GM23338 (cell line): Measurements from ENCODE around the gene CMIP. TPM values are rescaled to one million over a fixed set of nuclear protein-coding genes. Genes with fewer than 3 reads are reported as not detected.

Experiments
- ATAC-seq: fragments of 200-7000 bp; cut with Tn5 transposase; 3 replicates; pipeline ENCODE4 v1.9.1; 2020
- DNase-seq: peaks from one replicate; pipeline ENCODE4 v3.0.0-alpha.2; 2015; ENCODE audit warnings: low spot score
- H2AFZ ChIP-seq: fragments of 200-600 bp; sonication (generic); 2 replicates; pipeline ENCODE4 v1.8.0; 2016; ENCODE audit warnings: antibody characterized with exemption, mild to moderate bottlenecking, moderate library complexity
- H3F3A ChIP-seq: fragments of 200-600 bp; sonication (generic); replicated peaks from 2 replicates; pipeline ENCODE4 v1.8.0; 2017; ENCODE audit warnings: antibody characterized with exemption, mixed run types, low read depth
- H3K27ac ChIP-seq: fragments of 200-600 bp; sonication (generic); 2 replicates; pipeline ENCODE4 v1.6.1; 2016; ENCODE audit warnings: low read depth
- H3K27me3 ChIP-seq: fragments of 200-600 bp; sonication (generic); 2 replicates; pipeline ENCODE4 v1.8.0; 2016; ENCODE audit warnings: mild to moderate bottlenecking, mixed run types, moderate library complexity; ENCODE audit not compliant: insufficient read depth
- H3K36me3 ChIP-seq: fragments of 200-600 bp; sonication (generic); 2 replicates; pipeline ENCODE4 v1.8.0; 2016; ENCODE audit warnings: mild to moderate bottlenecking; ENCODE audit not compliant: insufficient read depth
- H3K4me1 ChIP-seq: fragments of 200-600 bp; sonication (generic); 2 replicates; pipeline ENCODE4 v1.8.0; 2016; ENCODE audit warnings: mild to moderate bottlenecking, moderate library complexity; ENCODE audit not compliant: insufficient read depth
- H3K4me2 ChIP-seq: fragments of 200-600 bp; sonication (generic); 2 replicates; pipeline ENCODE4 v1.7.1; 2017; ENCODE audit warnings: mixed run types
- H3K4me3 ChIP-seq: fragments of 200-600 bp; sonication (generic); 2 replicates; pipeline ENCODE4 v1.6.1; 2016; ENCODE audit warnings: mixed run types
- H3K79me2 ChIP-seq: fragments of 200-600 bp; sonication (generic); replicated peaks from 2 replicates; pipeline ENCODE4 v1.8.0; 2017; ENCODE audit warnings: mild to moderate bottlenecking; ENCODE audit not compliant: insufficient read depth
- H3K9me2 ChIP-seq: fragments of 200-600 bp; sonication (generic); 2 replicates; pipeline ENCODE4 v1.8.0; 2017; ENCODE audit not compliant: insufficient read depth
- H4K20me1 ChIP-seq: fragments of 200-600 bp; sonication (generic); replicated peaks from 2 replicates; pipeline ENCODE4 v1.8.0; 2017; ENCODE audit warnings: mild to moderate bottlenecking; ENCODE audit not compliant: insufficient read depth
- H3K27ac Mint-ChIP-seq: 2 replicates; pipeline ENCODE4 v1.8.0; 2020; ENCODE audit warnings: inconsistent platforms, mild to moderate bottlenecking, moderate library complexity, mixed read lengths
- H3K27me3 Mint-ChIP-seq: 3 replicates; pipeline ENCODE4 v1.8.0; 2022; ENCODE audit warnings: low read depth, mild to moderate bottlenecking, moderate library complexity, mixed read lengths, inconsistent platforms; ENCODE audit not compliant: insufficient read depth, poor library complexity
- H3K36me3 Mint-ChIP-seq: 3 replicates; pipeline ENCODE4 v1.8.0; 2021; ENCODE audit warnings: low read depth, mild to moderate bottlenecking, inconsistent platforms, moderate library complexity, mixed read lengths
- H3K4me1 Mint-ChIP-seq: 3 replicates; pipeline ENCODE4 v1.8.0; 2020; ENCODE audit warnings: mild to moderate bottlenecking, inconsistent platforms, mixed read lengths
- H3K4me3 Mint-ChIP-seq: 3 replicates; pipeline ENCODE4 v1.8.0; 2021; ENCODE audit warnings: moderate library complexity, mild to moderate bottlenecking, inconsistent platforms, mixed read lengths
- H3K9me3 Mint-ChIP-seq: 3 replicates; pipeline ENCODE4 v1.8.0; 2020; ENCODE audit warnings: moderate library complexity, mild to moderate bottlenecking, inconsistent platforms, mixed read lengths
- CTCF ChIP-seq, 2 experiments: fragments of 200-600 bp in 1 of 2; sonication (generic) in 1 of 2; conservative IDR thresholded peaks; 2 replicates each; pipeline versions ENCODE4 v1.5.1 to v1.6.1; 2016 to 2017; ENCODE audit warnings: antibody characterized with exemption in 2 of 2, low read depth in 2 of 2, mild to moderate bottlenecking in 2 of 2, moderate library complexity in 1 of 2
- EZH2phosphoT487 ChIP-seq: fragments of 200-600 bp; sonication (generic); IDR thresholded peaks from one replicate; pipeline ENCODE4 v1.8.1; 2018; ENCODE audit warnings: antibody characterized with exemption; ENCODE audit not compliant: unreplicated experiment
- ZNF462 ChIP-seq: fragments of 250-450 bp; sonication (Bioruptor Pico); IDR thresholded peaks from 2 replicates; pipeline ENCODE4 v1.5.0; 2020; ENCODE audit warnings: mild to moderate bottlenecking, moderate library complexity
- polyA plus RNA-seq: library from polyadenylated mRNA; unstranded; fragments of >200 nt; fragmentation: Nextera tagmentation; extraction: Ambion mirVana; gene quantifications from 2 replicates; pipeline ENCODE4 v1.2.1, GENCODE V29; 2016
- total RNA-seq: library from RNA; depleted of rRNA; stranded (reverse); fragments of >200 nt; shearing (Covaris generic); gene quantifications from 2 replicates; pipeline ENCODE4 v1.2.3, GENCODE V29; 2014

Gene CMIP
- total and polyA plus RNA-seq, 2 experiments from 2014 or later = 9.5 to 62.3 TPM

GRCh38 chr16:81738783-81739496, 294.3 kb downstream of the CMIP start (continued):
- TF ChIP-seq ZNF462 = no peak

- ATAC-seq (no peak), DNase-seq (no peak)
- Histone ChIP-seq H3K27ac (no peak overlapping the region), H3K27me3 (no peaks in the 10 kb centered on the region), H3F3A (no peaks in the 10 kb centered on the region), H3K4me3 (no peak overlapping the region), H3K79me2 (no peaks in the 10 kb centered on the region), H2AFZ (no peak overlapping the region), H3K9me2 (no peaks in the 10 kb centered on the region), H3K4me1 (peaks cover 6% of the 10 kb centered on the region), H3K36me3 (no peaks in the 10 kb centered on the region), H3K4me2 (no peak overlapping the region), H4K20me1 (no peaks in the 10 kb centered on the region)
- H3K4me1 Mint-ChIP-seq = peaks cover 12% of the 10 kb centered on the region
- H3K4me3 Mint-ChIP-seq = no peak overlapping the region
- H3K36me3 Mint-ChIP-seq = no peaks in the 10 kb centered on the region
- H3K27ac Mint-ChIP-seq = no peak overlapping the region
- H3K9me3 Mint-ChIP-seq = peaks cover 3% of the 10 kb centered on the region; the same call in 2 of the 3 replicates
- TF ChIP-seq CTCF (conservative IDR thresholded peaks at IDR 0.05; ENCODE audit: low read depth in 2 of 2) (no peak), EZH2phosphoT487 (no peak)
- peaks cover 14% of the 10 kb centered on the region for H3K27me3 Mint-ChIP-seq
These were observed 294.9 kb downstream of the CMIP start for GRCh38 chr16:81739503-81739902.
